ENCODE measurements around the gene CDH5. TPM values are rescaled to one million over a fixed set of nuclear protein-coding genes. Genes with fewer than 3 reads are reported as not detected.

Gene CDH5
- total RNA-seq, 1 experiment from 2014 or later: 3.6 TPM

GRCh38 chr16:66385415-66385814 is 18.9 kb downstream of the CDH5 start:
- peaks cover 40% of the 10 kb centered on the region for H3F3A ChIP-seq (ENCODE audit: insufficient read depth, low read depth)
- no peak overlapping the region for H3K4me3 ChIP-seq
- no peak overlapping the region for H3K27ac ChIP-seq
- no peak overlapping the region for H2AFZ ChIP-seq
- H3K9me3 ChIP-seq (ENCODE audit: insufficient read depth, low read depth): no peaks in the 10 kb centered on the region
- ChIA-PET CTCF (no interaction called here), POLR2A (ENCODE audit: unreplicated experiment) (interaction anchor here (0.7 kb wide), 1 partner anchor 92 kb away, joined by 5 read pairs; no protein-coding TSS in a partner anchor)
- H3K36me3 ChIP-seq (ENCODE audit: low read depth): no peaks in the 10 kb centered on the region; the same call in 1 of the 2 replicates
- no peaks in the 10 kb centered on the region for H3K27me3 ChIP-seq (ENCODE audit: insufficient read depth, low read depth)
- peaks cover 9% of the 10 kb centered on the region; the same call in 1 of the 2 replicates for H3K79me2 ChIP-seq (ENCODE audit: low read depth)
- BruUV-seq (replicated peaks): no TSS peak
- H3K4me1 ChIP-seq (replicated peaks; ENCODE audit: insufficient read depth): peaks cover 40% of the 10 kb centered on the region
- no peak overlapping the region for H3K4me2 ChIP-seq
- no peaks in the 10 kb centered on the region for H3K9me2 ChIP-seq (ENCODE audit: insufficient read depth)
- intact Hi-C loops (cut with micrococcal nuclease; ENCODE audit: unreplicated experiment): no loop called here
- no peak for DNase-seq
- no peaks in the 10 kb centered on the region for H4K20me1 ChIP-seq (ENCODE audit: insufficient read depth)
- no peak for TF ChIP-seq CTCF (conservative IDR thresholded peaks at IDR 0.05)
- no peak for TF ChIP-seq EZH2 (IDR thresholded peaks at IDR 0.05; ENCODE audit: low read depth)

DNA sequence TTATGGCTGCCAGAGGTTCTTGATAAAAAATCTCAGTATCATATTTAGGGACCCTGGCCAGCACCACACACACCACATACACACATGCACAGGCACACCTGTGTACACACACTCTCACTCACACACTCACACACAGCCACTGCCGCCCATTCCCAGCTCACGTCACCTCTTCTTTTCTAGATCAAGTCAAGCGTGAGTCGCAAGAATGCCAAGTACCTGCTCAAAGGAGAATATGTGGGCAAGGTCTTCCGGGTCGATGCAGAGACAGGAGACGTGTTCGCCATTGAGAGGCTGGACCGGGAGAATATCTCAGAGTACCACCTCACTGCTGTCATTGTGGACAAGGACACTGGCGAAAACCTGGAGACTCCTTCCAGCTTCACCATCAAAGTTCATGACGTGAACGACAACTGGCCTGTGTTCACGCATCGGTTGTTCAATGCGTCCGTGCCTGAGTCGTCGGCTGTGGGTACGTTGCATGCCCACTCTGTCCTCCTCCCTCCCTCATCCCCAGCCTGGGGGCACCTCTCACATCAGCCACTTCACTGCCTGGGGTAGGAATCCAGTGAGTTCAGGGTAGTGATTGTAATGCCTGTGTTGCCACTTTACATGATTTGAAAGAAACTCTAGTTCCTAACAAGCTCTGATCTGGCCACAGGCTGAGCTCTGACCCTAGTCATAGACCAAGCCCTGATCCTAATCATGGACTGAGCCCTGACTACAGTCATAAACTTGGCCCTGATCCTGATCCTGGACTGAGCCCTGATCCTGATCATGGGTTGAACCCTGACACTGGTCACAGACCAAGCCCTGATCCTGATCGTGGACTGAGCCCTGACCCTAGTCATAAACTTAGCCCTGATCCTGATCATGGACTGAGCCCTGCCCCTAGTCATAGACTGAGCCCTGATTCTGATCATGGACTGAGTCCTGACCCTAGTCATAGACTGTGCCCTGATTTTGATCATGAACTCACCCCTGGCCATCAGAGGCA is 20.4 kb downstream of the CDH5 start:
- BruUV-seq (replicated peaks): no TSS peak
- Histone ChIP-seq H3K4me3 (no peak overlapping the region), H3K79me2 (ENCODE audit: low read depth) (no peaks in the 10 kb centered on the region), H3K9me2 (ENCODE audit: insufficient read depth) (no peaks in the 10 kb centered on the region), H2AFZ (no peak overlapping the region), H3K4me1 (replicated peaks; ENCODE audit: insufficient read depth) (peaks cover 25% of the 10 kb centered on the region), H4K20me1 (ENCODE audit: insufficient read depth) (no peaks in the 10 kb centered on the region), H3F3A (ENCODE audit: insufficient read depth, low read depth) (peaks cover 27% of the 10 kb centered on the region), H3K9me3 (ENCODE audit: insufficient read depth, low read depth) (no peaks in the 10 kb centered on the region), H3K4me2 (no peak overlapping the region), H3K27ac (no peak overlapping the region), H3K36me3 (ENCODE audit: low read depth) (no peaks in the 10 kb centered on the region), H3K27me3 (ENCODE audit: insufficient read depth, low read depth) (no peaks in the 10 kb centered on the region)
- no peak for TF ChIP-seq EZH2 (IDR thresholded peaks at IDR 0.05; ENCODE audit: low read depth)
- TF ChIP-seq CTCF (conservative IDR thresholded peaks at IDR 0.05): no peak
- intact Hi-C loops (cut with micrococcal nuclease; ENCODE audit: unreplicated experiment): no loop called here
- no peak for DNase-seq
- CTCF ChIA-PET: no interaction called here
- POLR2A ChIA-PET (ENCODE audit: unreplicated experiment): no interaction called here

GRCh38 chr16:66387817-66388332 is 21.4 kb downstream of the CDH5 start:
- no peaks in the 10 kb centered on the region for H3K9me2 ChIP-seq (ENCODE audit: insufficient read depth)
- H3K27me3 ChIP-seq (ENCODE audit: insufficient read depth, low read depth): no peaks in the 10 kb centered on the region
- no peaks in the 10 kb centered on the region for H3K79me2 ChIP-seq (ENCODE audit: low read depth)
- no peak overlapping the region for H3K27ac ChIP-seq
- H3K4me2 ChIP-seq: no peak overlapping the region
- TF ChIP-seq CTCF (conservative IDR thresholded peaks at IDR 0.05) (no peak), EZH2 (IDR thresholded peaks at IDR 0.05; ENCODE audit: low read depth) (no peak)
- no TSS peak for BruUV-seq (replicated peaks)
- peaks cover 17% of the 10 kb centered on the region for H3F3A ChIP-seq (ENCODE audit: insufficient read depth, low read depth)
- H3K9me3 ChIP-seq (ENCODE audit: insufficient read depth, low read depth): no peaks in the 10 kb centered on the region
- H4K20me1 ChIP-seq (ENCODE audit: insufficient read depth): no peaks in the 10 kb centered on the region
- no peak overlapping the region for H2AFZ ChIP-seq
- CTCF ChIA-PET: no interaction called here
- no peaks in the 10 kb centered on the region for H3K36me3 ChIP-seq (ENCODE audit: low read depth)
- intact Hi-C loops (cut with micrococcal nuclease; ENCODE audit: unreplicated experiment): no loop called here
- POLR2A ChIA-PET (ENCODE audit: unreplicated experiment): no interaction called here
- H3K4me3 ChIP-seq: no peak overlapping the region
- peaks cover 16% of the 10 kb centered on the region for H3K4me1 ChIP-seq (replicated peaks; ENCODE audit: insufficient read depth)
- DNase-seq: no peak
